Measurements from ENCODE around the gene PLCL1.

DNA sequence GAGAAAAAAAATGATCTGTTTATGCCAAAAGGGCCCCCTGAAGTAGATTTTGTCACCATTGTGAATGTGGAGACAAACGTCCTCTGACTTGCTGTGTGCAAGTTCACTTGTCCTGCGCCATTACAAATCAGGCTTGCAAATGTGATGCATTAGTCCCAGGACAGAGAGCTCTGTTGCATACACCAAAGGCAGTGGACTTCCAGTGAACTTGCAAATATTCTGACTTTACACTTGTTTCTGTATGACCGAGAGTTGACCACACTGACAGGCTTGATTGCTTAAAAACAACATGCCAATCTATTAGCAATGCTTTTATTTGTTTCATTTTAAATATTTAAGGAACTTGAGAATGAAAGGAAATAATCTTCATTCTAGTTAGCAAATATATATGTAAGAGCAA lies 293.2 kb downstream of the PLCL1 start:
- TF ChIP-seq, protein P1, sequence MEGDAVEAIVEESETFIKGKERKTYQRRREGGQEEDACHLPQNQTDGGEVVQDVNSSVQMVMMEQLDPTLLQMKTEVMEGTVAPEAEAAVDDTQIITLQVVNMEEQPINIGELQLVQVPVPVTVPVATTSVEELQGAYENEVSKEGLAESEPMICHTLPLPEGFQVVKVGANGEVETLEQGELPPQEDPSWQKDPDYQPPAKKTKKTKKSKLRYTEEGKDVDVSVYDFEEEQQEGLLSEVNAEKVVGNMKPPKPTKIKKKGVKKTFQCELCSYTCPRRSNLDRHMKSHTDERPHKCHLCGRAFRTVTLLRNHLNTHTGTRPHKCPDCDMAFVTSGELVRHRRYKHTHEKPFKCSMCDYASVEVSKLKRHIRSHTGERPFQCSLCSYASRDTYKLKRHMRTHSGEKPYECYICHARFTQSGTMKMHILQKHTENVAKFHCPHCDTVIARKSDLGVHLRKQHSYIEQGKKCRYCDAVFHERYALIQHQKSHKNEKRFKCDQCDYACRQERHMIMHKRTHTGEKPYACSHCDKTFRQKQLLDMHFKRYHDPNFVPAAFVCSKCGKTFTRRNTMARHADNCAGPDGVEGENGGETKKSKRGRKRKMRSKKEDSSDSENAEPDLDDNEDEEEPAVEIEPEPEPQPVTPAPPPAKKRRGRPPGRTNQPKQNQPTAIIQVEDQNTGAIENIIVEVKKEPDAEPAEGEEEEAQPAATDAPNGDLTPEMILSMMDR (conservative IDR thresholded peaks at IDR 0.05): no peak
- TF ChIP-seq EZH2 (IDR thresholded peaks at IDR 0.05; ENCODE audit: low read depth): no peak

All from PC-9 (cell line).